Psoas muscle (tissue), 8 donors: Measurements from ENCODE around the gene CORIN. TPM values are rescaled to one million over a fixed set of nuclear protein-coding genes. Genes with fewer than 3 reads are reported as not detected.
"Not testable (repeated sequence)": the region's sequence is repeated elsewhere in the genome, so short reads cannot be mapped to it uniquely, and the experiment has no call there.

Source experiments
- ATAC-seq, 4 donors: fragments of 200-7000 bp; cut with Tn5 transposase; one replicate each; pipeline ENCODE4 v1.9.1; 2020; ENCODE audit warnings: moderate library complexity in 3 of 4, mild to moderate bottlenecking in 2 of 4
- DNase-seq, 2 donors: peaks; one replicate each; pipeline ENCODE4 v3.0.0-alpha.2; 2020
- H3K27ac ChIP-seq: fragments of 200-600 bp; one replicate; pipeline ENCODE4 v1.8.0; 2022
- H3K27me3 ChIP-seq, 3 donors: fragments of 200-600 bp in 1 of 3; one replicate each; pipeline versions ENCODE4 v1.6.1 to v1.8.0; 2013 to 2022; ENCODE audit warnings: low read length in 2 of 3, mild to moderate bottlenecking in 2 of 3, moderate library complexity in 1 of 3; ENCODE audit not compliant: insufficient read depth in 3 of 3
- H3K36me3 ChIP-seq, 2 donors: fragments of 200-600 bp in 1 of 2; one replicate each; pipeline versions ENCODE4 v1.6.1 to v1.8.0; 2013 to 2022; ENCODE audit warnings: low read depth in 1 of 2, mild to moderate bottlenecking in 1 of 2, moderate library complexity in 1 of 2; ENCODE audit not compliant: insufficient read depth in 1 of 2
- H3K4me1 ChIP-seq: fragments of 200-600 bp; one replicate; pipeline ENCODE4 v1.8.0; 2022
- H3K4me3 ChIP-seq: fragments of 200-600 bp; one replicate; pipeline ENCODE4 v1.8.0; 2022; ENCODE audit warnings: mild to moderate bottlenecking
- H3K9me3 ChIP-seq: fragments of 200-600 bp; one replicate; pipeline ENCODE4 v1.8.0; 2022
- CTCF ChIP-seq: fragments of 200-600 bp; IDR thresholded peaks from one replicate; pipeline ENCODE4 v1.8.0; 2022; ENCODE audit warnings: antibody characterized with exemption
- WGBS, 3 donors: extraction: QIAGEN DNeasy Blood & Tissue Kit; methylation state at CpG; one replicate each; pipeline versions ENCODE4 v1.1.6 to v1.1.7; 2013; 5-methylcytosine and 5-hydroxymethylcytosine counted together
- intact Hi-C, 2 donors: fragments of 100-400 bp; cut with DNase I; formaldehyde crosslinking; loops; one replicate each; pipeline versions ENCODE4 v1.11.0 to v1.14.2; 2022
- polyA plus RNA-seq, 3 donors: library from polyadenylated mRNA; stranded (reverse); fragments of 200-250 nt; gene quantifications; one replicate each; pipeline ENCODE4 v1.2.3, GENCODE V29; 2013
- total RNA-seq, 4 donors: library from RNA; stranded (reverse); fragmentation: NEBNext Ultra II Directional in 2 of 4; extraction: Animal tissue kit (Norgen Biotek cat#: 25700) in 2 of 4; gene quantifications; one replicate each; pipeline versions ENCODE4 v1.2.1 to v1.2.4, GENCODE V29; 2021 to 2023
- donor health status: healthy with polysubstance abuse.
- donor health status: DM: no; HTN: no; CAD: no; lungs with moderate emphysema.
- donor health status: Bipolar disorder and iron deficiency.
- donor health status: healthy.
- donor health status: DM: yes; HTN: yes; CAD: no.
- donor health status: DM: no; HTN: no; CAD: no.
- donor health status: DM: no; HTN: no; CAD: no.
- donor health status: DM: yes; HTN: yes; CAD: no.

Gene CORIN
- total and polyA plus RNA-seq, 7 donors: 0.03 to 1.3 (median 0.16) TPM; not detected in 1

GRCh38 chr4:47762376-47763266, 75.2 kb downstream of the CORIN start:
- H3K27me3 ChIP-seq: peaks cover 0 to 5% (median 0%) of the 10 kb centered on the region in 3 donors
- no peak overlapping the region for H3K4me3 ChIP-seq
- no peak for TF ChIP-seq CTCF
- WGBS, 3 donors: 58 to 64% (median 59%) methylated on average over 2 of the region's 2 CpGs
- ATAC-seq (no peak), DNase-seq (no peak)
- H3K4me1 ChIP-seq: no peaks in the 10 kb centered on the region
- no peak overlapping the region for H3K27ac ChIP-seq
- no peaks in the 10 kb centered on the region for H3K9me3 ChIP-seq
- no peaks in the 10 kb centered on the region for H3K36me3 ChIP-seq
- intact Hi-C loops: no loop called here

GRCh38 chr4:47753316-47753715, 84.6 kb downstream of the CORIN start:
- H3K4me1 ChIP-seq, H3K27ac ChIP-seq, H3K4me3 ChIP-seq, H3K9me3 ChIP-seq, H3K27me3 ChIP-seq, intact Hi-C loops, H3K36me3 ChIP-seq, DNase-seq, ATAC-seq: not testable (repeated sequence)
- 83 to 87% (median 85%) methylated on average over 9 of the region's 9 CpGs for WGBS, 3 donors

GRCh38 chr4:47752214-47752613, 85.7 kb downstream of the CORIN start:
- no peak for ATAC-seq
- intact Hi-C loops: no loop called here

GRCh38 chr4:47750788-47751187, 87.1 kb downstream of the CORIN start:
- Histone ChIP-seq H3K9me3 (no peaks in the 10 kb centered on the region), H3K4me1 (no peaks in the 10 kb centered on the region), H3K36me3 (no peaks in the 10 kb centered on the region), H3K4me3 (no peak overlapping the region), H3K27me3 (peaks cover 0 to 4% (median 0%) of the 10 kb centered on the region in 3 donors), H3K27ac (no peak overlapping the region)
- WGBS, 3 donors: 60 to 76% (median 65%) methylated on average over 2 of the region's 2 CpGs
- no peak for TF ChIP-seq CTCF
- intact Hi-C loops: no loop called here
- DNase-seq: no peak
- ATAC-seq: no peak

More at GRCh38 chr4:47752214-47752613, 85.7 kb downstream of the CORIN start:
- H3K9me3 ChIP-seq: no peaks in the 10 kb centered on the region
- H3K4me3 ChIP-seq: no peak overlapping the region
- no peak for TF ChIP-seq CTCF
- H3K4me1 ChIP-seq: no peaks in the 10 kb centered on the region
- peaks cover 0 to 4% (median 0%) of the 10 kb centered on the region in 3 donors for H3K27me3 ChIP-seq
- no peak overlapping the region for H3K27ac ChIP-seq
- H3K36me3 ChIP-seq: no peaks in the 10 kb centered on the region
- DNase-seq: no peak
- 81 to 85% (median 85%) methylated on average over 5 of the region's 5 CpGs for WGBS, 3 donors

- no peak for DNase-seq
- no peaks in the 10 kb centered on the region for H3K4me1 ChIP-seq
- no peak overlapping the region for H3K27ac ChIP-seq
- H3K27me3 ChIP-seq: peaks cover 0 to 4% (median 0%) of the 10 kb centered on the region in 3 donors
- no peaks in the 10 kb centered on the region for H3K36me3 ChIP-seq
- intact Hi-C loops: no loop called here
- 82 to 85% (median 83%) methylated on average over 4 of the region's 4 CpGs for WGBS, 3 donors
- H3K4me3 ChIP-seq: no peak overlapping the region
- no peak for ATAC-seq
- TF ChIP-seq CTCF: no peak
- H3K9me3 ChIP-seq: no peaks in the 10 kb centered on the region
Observed at GRCh38 chr4:47749858-47750257, 88.0 kb downstream of the CORIN start.
